CD4-positive, alpha-beta T cell treated with Interleukin-4 for 4 hours (primary cell): ENCODE results near the gene TMOD3.
"Not testable (repeated sequence)": the region's sequence is repeated elsewhere in the genome, so short reads cannot be mapped to it uniquely, and the experiment has no call there.

ENCODE experiments used
- DNase-seq: peaks from one replicate; pipeline ENCODE4 v3.0.0-alpha.2; 2020

TMOD3 gene

GRCh38 chr15:51865317-51865716 is 35.9 kb downstream of the TMOD3 start:
- no peak for DNase-seq

GRCh38 chr15:51866161-51866560 is 36.7 kb downstream of the TMOD3 start:
- no peak for DNase-seq

- no peak for DNase-seq
Observed at GRCh38 chr15:51866751-51867150, 37.3 kb downstream of the TMOD3 start.

GRCh38 chr15:51869060-51869421 is 39.6 kb downstream of the TMOD3 start:
- DNase-seq, result no peak

- DNase-seq, result no peak
Observed at GRCh38 chr15:51870774-51871173, 41.3 kb downstream of the TMOD3 start.

GRCh38 chr15:51874751-51875644 is 45.5 kb downstream of the TMOD3 start:
- no peak for DNase-seq

- no peak for DNase-seq
Observed at GRCh38 chr15:51876169-51876568, 46.7 kb downstream of the TMOD3 start.

GRCh38 chr15:51878446-51879386 is 49.3 kb downstream of the TMOD3 start:
- peak; percentile 54 for DNase-seq

- DNase-seq, result peak; percentile 4
Observed at GRCh38 chr15:51879555-51879954, 50.1 kb downstream of the TMOD3 start.

- DNase-seq, result no peak
Observed at GRCh38 chr15:51883271-51883837, 53.9 kb downstream of the TMOD3 start.

- DNase-seq, result no peak
Observed at GRCh38 chr15:51884041-51884440, 54.6 kb downstream of the TMOD3 start.

GRCh38 chr15:51884517-51885236 is 55.2 kb downstream of the TMOD3 start:
- DNase-seq, result no peak

- not testable (repeated sequence) for DNase-seq
Observed at GRCh38 chr15:51885758-51886157, 56.3 kb downstream of the TMOD3 start.

- DNase-seq, result no peak
Observed at GRCh38 chr15:51887887-51888592, 58.6 kb downstream of the TMOD3 start.

- peak; percentile 55 for DNase-seq
Observed at GRCh38 chr15:51888593-51889195, 59.2 kb downstream of the TMOD3 start.

- no peak for DNase-seq
Observed at GRCh38 chr15:51889486-51889885, 60.0 kb downstream of the TMOD3 start.

- DNase-seq, result no peak
Observed at GRCh38 chr15:51904421-51904820, 75.0 kb downstream of the TMOD3 start.

GRCh38 chr15:51904931-51905330 is 75.5 kb downstream of the TMOD3 start:
- DNase-seq, result no peak

- DNase-seq, result no peak
Observed at GRCh38 chr15:51907136-51907862, 77.8 kb downstream of the TMOD3 start.

- no peak for DNase-seq
Observed at GRCh38 chr15:51908316-51908715, 78.9 kb downstream of the TMOD3 start.

GRCh38 chr15:51909584-51909983 is 80.1 kb downstream of the TMOD3 start:
- no peak for DNase-seq
